ENCODE results near the gene PPP1R12A. TPM values are rescaled to one million over a fixed set of nuclear protein-coding genes. Genes with fewer than 3 reads are reported as not detected.

PPP1R12A gene
- total RNA-seq, 1 experiment from 2014 or later, result 52.0 TPM

GRCh38 chr12:79778802-79779448 is 156.0 kb downstream of the PPP1R12A start:
- intact Hi-C loops (cut with micrococcal nuclease), result no loop called here
- CTCF ChIA-PET, result no interaction called here
- no peak for TF ChIP-seq RAD21 (IDR thresholded peaks at IDR 0.05; ENCODE audit: low read depth)
- no peak for TF ChIP-seq POLR2AphosphoS5 (IDR thresholded peaks at IDR 0.05; ENCODE audit: low read depth, low read length)
- no peak for TF ChIP-seq EZH2phosphoT487 (IDR thresholded peaks at IDR 0.05; ENCODE audit: borderline replicate concordance)
- no peak for TF ChIP-seq ZBTB33 (IDR thresholded peaks at IDR 0.05; ENCODE audit: extremely low read depth, insufficient replicate concordance, low read length)
- TF ChIP-seq SP1 (IDR thresholded peaks at IDR 0.05; ENCODE audit: low read depth), result no peak
- no peak for TF ChIP-seq REST (IDR thresholded peaks at IDR 0.05; ENCODE audit: low read depth)
- no peak for TF ChIP-seq ELF1 (IDR thresholded peaks at IDR 0.05; ENCODE audit: borderline replicate concordance, low read depth)
- no peak for TF ChIP-seq ZFX (IDR thresholded peaks at IDR 0.05)
- TF ChIP-seq POLR2A (IDR thresholded peaks at IDR 0.05; ENCODE audit: borderline replicate concordance, extremely low read depth, insufficient read depth, insufficient read length), result no peak
- TF ChIP-seq CBX3 (IDR thresholded peaks at IDR 0.05; ENCODE audit: low read depth), result no peak
- no peak for TF ChIP-seq FOSL1 (IDR thresholded peaks at IDR 0.05; ENCODE audit: low read depth)
- RAD21 ChIA-PET (ENCODE audit: low non-redundant PET in 1 of 2, low total read pairs in 2 of 2, uncharacterized antibody in 2 of 2, unreplicated experiment in 2 of 2), result no interaction called here
- Histone ChIP-seq H3K9ac (ENCODE audit: low read length) (no peak overlapping the region), H4K20me1 (ENCODE audit: insufficient read depth) (0 out of 2 replicates have a peak, but pooled peaks cover 5% of the 10 kb centered on the region), H3K4me2 (ENCODE audit: low read length) (no peak overlapping the region), H3K9me2 (ENCODE audit: insufficient read depth) (no peaks in the 10 kb centered on the region), H3K27me3 (ENCODE audit: insufficient read depth, low read length) (no peaks in the 10 kb centered on the region), H3K9me3 (ENCODE audit: control insufficient read depth in 1 of 2, insufficient read depth in 1 of 2, low read depth in 1 of 2, low read length in 2 of 2) (no peaks in the 10 kb centered on the region), H3K27ac (ENCODE audit: low read depth, low read length) (no peak overlapping the region), H3K36me3 (ENCODE audit: control insufficient read depth in 1 of 2, insufficient read depth in 2 of 2, low read length in 2 of 2) (peaks cover 0 to 5% of the 10 kb centered on the region in 2 experiments; a peak in 1 of 4 replicates), H3K4me1 (ENCODE audit: control insufficient read depth in 1 of 2, insufficient read depth in 2 of 2, low read length in 2 of 2) (peaks cover 8% of the 10 kb centered on the region in 2 experiments; a peak in 3 of 4 replicates), H3K4me3 (replicated peaks in 1 of 2; ENCODE audit: low read depth in 1 of 2, low read length in 2 of 2) (no peak overlapping the region), H3K79me2 (ENCODE audit: insufficient read depth, low read length) (no peaks in the 10 kb centered on the region), H2AFZ (ENCODE audit: low read depth, low read length, poor library complexity, severe bottlenecking) (no peak overlapping the region)
- ATAC-seq (no peak), DNase-seq (ENCODE audit: low read depth, low spot score) (no peak)
- BruUV-seq (replicated peaks), result no TSS peak
- POLR2A ChIA-PET, result no interaction called here
